CD14-positive monocyte (primary cell): ENCODE data around the gene ZNF146. TPM values are rescaled to one million over a fixed set of nuclear protein-coding genes. Genes with fewer than 3 reads are reported as not detected.

Source experiments
- polyA plus RNA-seq, 3 donors: library from polyadenylated mRNA; depleted of rRNA in 1 of 3; unstranded in 2 of 3; stranded (reverse) in 1 of 3; fragments of 300-500 nt in 2 of 3; fragments of >200 nt in 1 of 3; fragmentation: Illumina TruSeq in 2 of 3; gene quantifications; 1 replicate in 2 of 3; 2 replicates in 1 of 3; pipeline ENCODE4 v1.2.3, GENCODE V29; 2012 to 2021
- small RNA-seq: library from RNA; depleted of rRNA; stranded (forward); fragments of <200 nt; gene quantifications from one replicate; pipeline ENCODE3, GENCODE V24; 2012; ENCODE audit warnings: low read depth; ENCODE audit not compliant: insufficient read length

The ZNF146 gene
- polyA plus RNA-seq, 3 donors = 12.2 to 26.5 (median 15.8) TPM

Small RNAs within 50 kb of the gene (small RNA-seq; reads per million reads assigned to genes)
- not detected for gene RF00019

Other genes starting within 250 kb of the ZNF146 start
- 10 to 100 TPM; 10.4 to 26.9 (median 19.0) TPM for gene SDHAF1, start 219.9 kb upstream of the ZNF146 start, polyA plus RNA-seq
- under 1 TPM in 1 of 3 donors, not detected in 2; 0.76 TPM for gene SYNE4, start 206.3 kb upstream of the ZNF146 start, polyA plus RNA-seq
- 10 to 100 TPM; 13.1 to 29.3 (median 16.1) TPM for gene ALKBH6, start 200.9 kb upstream of the ZNF146 start, polyA plus RNA-seq
- gene CLIP3, start 182.2 kb upstream of the ZNF146 start, polyA plus RNA-seq = under 1 TPM in 1 of 3 donors, not detected in 2; 0.24 TPM
- gene THAP8, start 160.8 kb upstream of the ZNF146 start, polyA plus RNA-seq = 1 to 10 TPM; 2.4 to 6.0 (median 3.1) TPM
- gene WDR62, start 160.2 kb upstream of the ZNF146 start, polyA plus RNA-seq = under 1 TPM in 2 of 3 donors, not detected in 1; 0.05 to 0.88 TPM
- gene OVOL3, start 104.0 kb upstream of the ZNF146 start, polyA plus RNA-seq = not detected
- gene POLR2I, start 100.2 kb upstream of the ZNF146 start, polyA plus RNA-seq = 10 to 100 TPM; 21.2 to 73.9 (median 57.9) TPM
- 100 to 1,000 TPM; 167 to 233 (median 178) TPM for gene TBCB, start 99.6 kb upstream of the ZNF146 start, polyA plus RNA-seq
- gene CAPNS1, start 75.0 kb upstream of the ZNF146 start, polyA plus RNA-seq = 100 to 1,000 TPM; 239 to 740 (median 282) TPM
- gene COX7A1, start 62.7 kb upstream of the ZNF146 start, polyA plus RNA-seq = not detected
- gene ZNF565, start 441 bp upstream of the ZNF146 start, polyA plus RNA-seq = 1 to 10 TPM; 1.5 to 3.5 (median 2.1) TPM
- gene ZFP14, start 164.1 kb downstream of the ZNF146 start, polyA plus RNA-seq = 1 to 10 TPM in 2 of 3 donors, under 1 TPM in 1; 0.72 to 1.9 (median 1.1) TPM
- gene ZFP82, start 203.5 kb downstream of the ZNF146 start, polyA plus RNA-seq = under 1 TPM; 0.33 to 0.46 (median 0.45) TPM